Fibroblast of skin of right quadriceps (primary cell): Measurements from ENCODE around the gene NAIF1.

Experiments
- DNase-seq: peaks from one replicate; pipeline ENCODE4 v3.0.0-alpha.2; 2013

Gene NAIF1

DNA sequence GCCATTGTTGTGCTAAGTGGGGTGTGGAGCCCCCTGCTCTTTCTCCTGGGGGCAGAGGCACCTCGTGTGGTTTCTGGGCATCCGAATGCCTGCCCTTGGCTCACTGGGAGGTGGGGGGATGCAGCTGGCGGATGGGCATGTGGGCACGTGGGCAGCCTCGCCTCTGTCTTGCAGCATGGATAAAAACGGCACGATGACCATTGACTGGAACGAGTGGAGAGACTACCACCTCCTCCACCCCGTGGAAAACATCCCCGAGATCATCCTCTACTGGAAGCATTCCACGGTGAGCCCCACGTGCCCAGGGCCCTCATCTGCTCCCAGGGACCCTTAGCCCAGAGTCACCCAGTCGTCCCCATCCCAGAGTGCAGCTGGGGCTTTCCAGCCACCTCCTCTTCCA lies 35.1 kb upstream of the NAIF1 start:
- DNase-seq = no peak

DNA sequence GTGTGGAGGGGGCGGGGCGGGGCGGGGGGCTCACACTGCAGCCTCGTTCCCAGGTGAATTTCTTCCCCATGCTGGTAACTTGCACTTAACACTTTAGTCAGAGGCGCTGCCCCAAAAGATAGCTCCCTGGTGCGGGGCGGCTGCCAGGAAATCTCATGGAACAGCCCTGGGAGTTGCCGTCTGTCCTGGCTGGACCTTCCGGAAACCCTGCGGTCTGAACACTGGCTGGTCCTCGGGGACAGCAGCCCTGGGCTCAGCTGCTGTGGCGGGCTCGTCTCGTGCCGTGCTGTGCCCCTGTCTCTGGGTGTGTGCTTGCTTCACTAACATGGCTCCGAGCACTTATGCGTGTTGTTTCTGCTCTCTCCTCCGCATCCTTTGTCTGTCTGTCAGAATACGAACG lies 34.6 kb upstream of the NAIF1 start:
- DNase-seq = no peak

DNA sequence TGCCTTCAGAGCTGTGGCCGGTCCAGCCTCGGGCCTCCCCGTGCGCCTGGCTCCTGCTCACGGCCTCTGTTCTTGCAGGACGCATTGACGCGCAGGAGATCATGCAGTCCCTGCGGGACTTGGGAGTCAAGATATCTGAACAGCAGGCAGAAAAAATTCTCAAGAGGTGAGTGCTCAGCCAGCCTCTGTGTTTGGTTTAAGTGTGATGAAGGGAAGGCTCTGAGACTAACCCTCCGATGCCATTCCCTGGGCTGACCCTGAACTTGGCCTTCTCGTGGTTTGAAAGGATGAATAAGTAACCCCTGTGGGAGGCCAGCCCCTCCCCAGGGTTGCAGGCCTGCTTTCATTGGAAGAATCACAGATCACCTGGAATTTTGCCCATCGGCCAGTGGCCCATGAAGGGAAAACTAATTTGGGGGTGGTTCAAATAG lies 34.1 kb upstream of the NAIF1 start:
- no peak for DNase-seq

DNA sequence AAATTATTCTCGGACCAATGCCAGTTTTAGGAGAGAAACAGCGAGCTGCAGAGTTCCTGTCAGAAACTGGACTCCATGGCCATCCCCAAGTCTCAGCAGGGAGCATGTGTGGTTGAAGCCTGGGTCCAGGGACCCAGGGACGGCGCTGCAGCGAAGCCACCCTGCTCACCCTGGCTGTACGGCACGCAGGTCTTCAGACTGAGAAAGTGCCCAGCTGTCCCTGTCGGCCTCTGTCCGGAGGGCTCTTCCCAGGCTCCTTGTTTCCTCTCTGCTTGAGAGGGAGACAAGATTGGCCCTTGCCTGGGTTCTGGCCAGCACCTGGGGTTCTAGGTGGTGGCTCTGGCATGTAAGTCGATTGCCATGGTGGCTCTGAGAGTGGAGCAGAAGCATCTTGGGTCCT lies 33.5 kb upstream of the NAIF1 start:
- no peak for DNase-seq

DNA sequence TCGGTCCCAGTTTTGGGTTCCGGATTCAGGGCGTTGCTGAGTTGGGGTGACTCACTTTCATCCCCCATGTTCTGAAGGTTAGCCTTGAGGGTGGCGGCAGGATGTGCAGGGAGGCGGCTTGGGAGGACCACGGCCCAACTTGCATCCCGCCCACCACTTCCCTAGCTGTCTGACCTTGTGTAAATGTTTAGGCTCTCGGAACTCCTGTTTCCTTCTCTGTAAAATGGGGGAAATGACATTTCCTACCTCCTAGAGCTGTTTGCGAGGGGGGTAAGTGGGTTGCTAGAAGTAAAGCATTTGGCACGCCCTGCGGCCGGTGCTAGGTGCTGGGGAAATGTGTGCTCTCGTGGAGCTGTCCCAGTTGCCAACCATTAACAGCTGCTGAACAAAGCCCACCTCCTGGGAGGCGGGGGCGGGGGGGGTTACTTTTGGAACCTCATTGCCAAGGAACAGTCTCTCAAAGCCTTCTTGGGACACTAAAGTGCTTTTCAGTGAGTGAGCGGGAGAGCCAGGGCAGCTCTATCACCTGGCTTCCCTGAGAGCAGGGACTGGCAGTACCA lies 32.9 kb upstream of the NAIF1 start:
- no peak for DNase-seq

DNA sequence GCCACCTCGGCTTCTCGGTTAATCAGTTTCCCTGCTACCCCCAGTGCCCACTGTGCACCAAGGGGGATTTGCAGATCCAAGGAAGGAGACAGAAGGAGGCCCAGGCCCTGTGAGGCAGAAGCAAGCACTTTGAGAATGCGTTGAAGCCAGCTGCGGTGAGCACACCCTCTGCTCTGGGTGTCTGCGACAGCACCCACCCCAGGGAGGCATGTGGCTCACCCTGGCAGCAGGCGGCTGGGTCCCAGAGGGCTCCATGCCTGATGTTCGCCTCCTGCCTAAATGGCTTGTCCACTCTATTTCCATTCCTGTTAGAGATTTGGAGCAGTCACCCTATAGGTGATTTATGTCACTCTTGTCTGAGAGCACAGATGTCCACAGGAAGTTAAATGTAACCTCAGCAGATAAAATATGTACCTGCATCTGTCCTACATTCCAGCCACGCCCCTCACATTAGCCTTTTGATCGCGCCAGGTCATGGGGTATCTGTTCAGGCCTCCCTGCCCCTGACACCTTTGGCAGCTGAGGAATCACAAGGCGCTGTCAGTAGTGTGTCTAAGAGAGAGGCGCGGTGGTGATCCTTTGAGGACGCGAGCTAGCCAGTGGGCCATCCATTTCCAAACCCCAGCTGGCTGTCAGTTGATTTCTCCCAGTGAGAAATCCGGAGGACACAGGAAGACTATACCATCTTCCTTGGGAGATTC lies 32.3 kb upstream of the NAIF1 start:
- peak; percentile 24 for DNase-seq

DNA sequence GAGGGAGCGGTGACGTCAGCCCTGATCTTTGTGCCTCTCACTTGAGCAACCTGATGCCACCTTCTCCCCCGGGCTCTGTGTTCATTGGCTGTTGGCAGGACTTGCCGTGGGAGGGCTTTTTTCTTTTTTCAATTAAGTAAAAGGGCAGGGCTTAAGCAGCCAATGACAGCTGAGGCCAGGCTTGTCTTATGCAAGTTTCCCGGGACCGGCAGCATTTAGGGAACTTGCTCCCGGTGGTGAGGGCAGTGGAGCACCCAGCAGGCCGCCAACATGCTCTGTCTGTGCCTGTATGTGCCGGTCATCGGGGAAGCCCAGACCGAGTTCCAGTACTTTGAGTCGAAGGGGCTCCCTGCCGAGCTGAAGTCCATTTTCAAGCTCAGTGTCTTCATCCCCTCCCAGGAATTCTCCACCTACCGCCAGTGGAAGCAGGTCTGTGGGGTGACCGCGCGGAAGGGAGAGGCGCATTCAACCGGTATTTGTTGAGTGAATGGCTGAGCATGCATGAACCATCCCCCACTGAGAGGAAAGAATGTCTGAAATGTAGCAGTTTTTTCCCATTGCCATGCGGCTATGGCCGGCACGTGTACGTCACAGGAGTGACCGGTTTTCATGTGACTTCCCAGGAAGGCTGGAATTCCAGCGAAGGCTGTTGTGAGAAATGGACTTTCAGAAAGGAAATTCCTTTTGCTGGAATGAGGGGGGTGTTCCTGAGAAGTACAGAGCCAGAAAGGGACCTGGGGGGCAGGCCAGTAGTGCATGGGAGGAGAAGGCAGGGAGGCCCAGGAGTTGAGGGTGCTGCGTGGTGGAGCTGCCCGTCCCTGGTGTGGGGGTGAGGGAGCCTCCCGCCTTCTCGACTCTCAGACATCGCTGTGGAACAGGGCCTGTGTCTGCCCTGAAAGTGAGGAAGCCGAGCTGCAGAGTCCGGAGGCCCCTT lies 31.4 kb upstream of the NAIF1 start:
- peak; percentile 97 for DNase-seq

DNA sequence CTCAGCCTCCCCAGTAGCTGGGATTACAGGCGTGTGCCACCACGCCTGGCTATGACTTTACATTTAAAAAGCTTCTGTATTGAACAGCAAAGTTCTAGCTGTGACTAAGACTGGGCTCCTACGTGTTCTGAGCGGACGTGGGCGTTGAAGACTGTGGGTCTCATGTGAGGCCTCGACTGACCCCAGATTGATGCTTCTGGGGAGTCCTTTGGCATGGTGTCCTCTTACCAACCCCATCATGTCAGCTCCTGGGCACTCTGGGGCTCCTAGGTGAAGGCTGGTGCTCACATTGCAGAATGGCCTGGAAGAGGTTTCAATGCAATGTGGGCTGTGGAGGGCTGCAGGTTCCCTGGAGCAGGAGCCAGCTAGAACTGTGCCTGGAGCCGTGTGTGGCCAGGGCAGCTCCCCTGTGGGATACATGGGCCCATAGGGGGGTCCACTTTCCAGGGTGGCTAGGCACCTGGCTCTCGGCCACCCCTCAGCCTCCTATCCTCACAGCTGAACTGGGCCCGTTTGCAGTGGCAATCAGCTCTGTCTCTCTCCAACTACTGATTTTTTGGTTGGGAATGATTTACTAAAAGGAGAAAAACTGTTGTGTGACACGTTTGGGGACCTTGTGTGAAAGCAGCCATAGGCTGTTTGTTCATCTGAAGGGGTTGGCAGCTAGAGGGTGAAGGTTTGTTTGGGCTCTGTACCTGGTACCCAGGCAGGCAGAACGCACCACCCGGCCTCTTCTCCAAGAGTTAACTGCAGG lies 30.6 kb upstream of the NAIF1 start:
- no peak for DNase-seq

DNA sequence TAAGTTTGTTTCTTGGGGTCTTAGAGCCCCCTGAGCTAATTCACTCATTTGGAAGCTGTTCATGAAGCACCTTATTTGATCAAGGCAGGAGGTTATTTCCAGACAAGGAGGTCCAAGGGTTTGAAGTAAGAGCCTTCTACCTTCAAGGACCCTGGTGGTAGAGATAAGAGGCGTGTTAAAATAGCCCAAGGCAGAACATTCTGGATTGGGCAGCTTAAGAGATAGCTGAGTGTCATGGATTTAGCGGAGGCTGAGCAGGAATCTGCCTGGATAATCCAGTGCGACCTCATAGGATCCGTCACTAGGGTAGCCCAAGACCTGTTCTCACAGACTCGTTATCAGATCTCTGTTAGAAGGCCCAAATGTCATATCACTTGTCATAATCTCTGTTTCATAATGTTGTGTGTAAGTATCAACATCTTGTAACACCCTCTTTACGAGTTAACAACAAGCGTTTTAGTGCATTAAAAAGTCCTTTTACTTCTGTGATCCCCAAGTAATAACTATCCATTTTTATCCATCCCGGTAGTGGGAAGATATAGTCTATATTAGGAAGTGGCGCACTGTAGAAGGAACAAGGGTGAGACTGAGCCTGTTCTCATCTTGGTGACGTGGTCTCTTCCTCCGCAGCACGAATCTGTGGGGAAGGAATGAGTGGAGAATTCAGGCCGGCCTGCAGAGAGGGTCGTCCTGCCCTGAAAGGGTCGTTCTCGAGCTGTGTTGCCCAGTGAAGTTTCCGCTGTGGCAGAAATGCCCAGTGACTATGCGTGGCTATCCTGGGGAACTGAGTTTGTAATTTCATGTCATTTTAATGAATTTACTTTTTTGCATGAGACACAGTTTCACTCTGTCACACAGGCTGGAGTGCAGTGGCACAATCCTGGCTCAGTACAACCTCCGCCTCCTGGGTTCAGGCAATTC lies 29.8 kb upstream of the NAIF1 start:
- no peak for DNase-seq

DNA sequence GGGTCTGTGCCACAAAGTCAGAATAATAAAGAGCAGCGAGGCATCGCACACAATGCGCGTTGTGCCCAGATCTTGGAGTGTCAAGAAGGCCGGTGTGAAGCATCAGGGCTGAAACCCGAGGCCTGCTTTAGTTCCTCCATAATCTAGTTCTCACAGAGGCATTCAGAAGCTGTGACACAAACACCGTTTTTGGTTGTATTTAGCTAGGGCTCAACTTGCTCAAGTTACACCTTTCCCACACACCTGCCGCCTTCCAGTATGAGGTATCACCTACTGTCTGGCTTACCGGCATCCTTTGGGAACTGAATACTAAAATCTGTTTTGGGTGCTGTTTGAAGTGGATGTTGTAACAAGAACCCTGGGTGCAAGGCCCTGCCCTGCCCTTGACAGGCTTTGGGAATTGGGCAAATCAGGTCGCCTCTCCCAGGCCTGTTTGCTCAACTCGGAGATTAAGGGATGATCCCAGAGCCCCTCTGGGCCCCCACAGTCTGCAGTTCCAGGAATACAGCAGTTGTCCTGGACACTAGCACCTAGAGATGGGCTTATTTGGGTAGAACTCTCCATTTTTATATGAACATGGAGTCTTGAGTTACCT lies 27.9 kb upstream of the NAIF1 start:
- no peak for DNase-seq

DNA sequence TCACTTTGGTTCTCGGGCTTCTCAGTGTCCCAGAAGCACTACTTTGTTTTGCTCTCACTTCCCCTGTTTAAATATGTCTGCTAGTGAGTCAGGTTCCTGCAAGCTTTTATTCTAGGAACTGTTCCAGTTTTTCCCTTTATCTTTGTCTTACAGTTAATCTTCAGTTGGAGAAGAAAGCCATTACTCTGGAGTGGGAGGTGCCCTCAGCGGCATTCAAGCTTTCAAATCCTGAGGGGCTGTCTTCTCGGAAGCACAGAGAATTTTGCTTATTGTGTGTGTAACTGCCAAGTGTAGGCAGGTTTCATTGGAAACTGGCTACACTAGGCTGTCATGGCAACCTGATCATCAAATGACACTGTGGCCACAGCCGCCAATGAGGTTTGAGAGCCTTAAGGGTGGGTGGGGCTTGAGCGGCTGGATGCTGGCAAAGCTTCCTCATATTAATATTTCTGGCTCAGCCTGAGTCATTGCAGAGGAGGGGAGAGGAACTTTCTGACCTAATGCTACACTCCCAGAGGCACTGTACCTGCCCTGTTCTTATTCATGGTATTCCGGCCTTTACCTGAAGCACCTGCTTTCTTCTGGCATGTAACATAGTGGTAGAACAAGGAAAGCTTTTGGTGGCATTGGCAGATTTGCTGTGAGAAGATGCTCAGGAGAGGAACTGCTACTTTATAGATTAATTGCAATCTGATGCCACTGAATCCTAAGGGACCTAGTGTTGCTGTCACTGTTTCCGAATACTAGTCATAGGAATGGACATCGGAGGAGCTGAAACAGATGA lies 27.2 kb upstream of the NAIF1 start:
- DNase-seq = peak; percentile 98

DNA sequence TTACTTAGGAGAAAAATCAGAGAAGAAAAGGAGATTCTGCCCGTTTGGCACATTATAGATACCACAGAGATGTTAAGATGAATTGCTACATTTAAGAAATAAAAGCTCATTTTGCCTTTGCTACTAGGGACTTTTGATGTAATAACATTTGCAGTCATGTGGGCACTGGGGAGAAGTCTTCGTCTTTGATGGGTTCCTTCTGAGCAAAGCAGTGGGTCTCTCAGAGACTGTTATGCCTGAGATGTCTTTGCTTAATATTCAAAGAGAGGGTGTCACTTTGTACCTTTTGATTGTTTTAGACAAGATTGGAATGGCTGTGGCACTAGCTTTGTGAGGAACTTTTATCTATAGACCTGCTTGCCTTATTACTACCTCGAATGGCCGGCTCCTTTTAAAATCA lies 25.9 kb upstream of the NAIF1 start:
- no peak for DNase-seq

DNA sequence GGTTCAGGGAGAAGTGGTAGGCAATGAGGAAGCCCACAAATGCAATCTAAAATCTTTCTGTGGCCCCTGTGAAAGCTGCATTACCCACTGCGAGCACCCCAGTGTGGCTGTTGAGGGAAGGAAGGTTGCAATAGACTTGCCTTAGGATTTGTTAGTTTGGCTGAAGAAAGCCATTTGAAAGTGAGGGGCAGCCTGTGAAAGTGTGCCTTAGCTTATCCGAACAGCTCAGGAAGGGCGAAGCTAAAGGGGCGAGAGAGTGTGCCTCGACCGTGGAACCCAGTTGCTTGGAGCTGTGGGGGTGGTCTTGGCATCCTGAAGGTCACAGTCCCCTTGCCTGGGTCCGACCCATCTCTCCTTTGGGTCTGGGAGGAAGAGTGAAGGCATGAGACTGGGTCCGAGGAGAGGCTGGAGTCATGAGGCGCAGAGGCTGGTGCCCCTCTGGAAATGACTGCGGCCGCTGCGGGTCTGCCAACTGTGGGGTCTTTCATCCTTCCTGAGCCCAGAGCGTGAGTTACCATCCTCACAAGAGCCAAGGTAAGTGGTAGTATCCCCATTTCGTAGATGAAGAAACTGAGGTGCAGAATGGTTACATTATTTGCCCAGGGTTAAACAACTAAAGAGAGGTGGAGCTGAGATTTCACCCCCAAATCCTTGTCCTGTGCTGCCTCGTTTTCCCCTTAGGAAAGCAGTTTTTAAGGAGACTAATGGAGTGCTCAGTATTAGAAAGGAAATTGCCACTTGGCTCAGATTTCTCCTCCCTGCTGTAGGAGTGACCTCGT lies 25.3 kb upstream of the NAIF1 start:
- DNase-seq = no peak

DNA sequence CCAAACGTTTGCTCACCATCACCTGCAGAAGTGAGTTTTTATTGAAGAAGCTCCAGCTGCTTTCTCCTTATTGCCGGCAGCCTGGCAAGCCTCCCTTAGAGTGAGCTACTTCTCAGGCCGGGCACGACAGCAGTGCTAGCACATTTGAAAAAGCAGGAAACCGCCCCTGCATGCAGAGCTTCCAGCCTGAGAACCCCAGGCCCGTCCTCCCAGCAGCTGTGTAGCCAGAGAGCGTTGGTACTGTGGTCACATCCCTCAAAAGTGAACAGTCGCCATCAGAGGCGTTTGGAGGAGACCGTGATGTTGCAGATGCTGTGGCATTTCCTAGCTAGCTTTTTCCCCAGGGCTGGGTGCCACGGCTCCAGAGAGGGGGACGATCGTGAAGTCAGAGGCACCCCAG lies 24.5 kb upstream of the NAIF1 start:
- no peak for DNase-seq

DNA sequence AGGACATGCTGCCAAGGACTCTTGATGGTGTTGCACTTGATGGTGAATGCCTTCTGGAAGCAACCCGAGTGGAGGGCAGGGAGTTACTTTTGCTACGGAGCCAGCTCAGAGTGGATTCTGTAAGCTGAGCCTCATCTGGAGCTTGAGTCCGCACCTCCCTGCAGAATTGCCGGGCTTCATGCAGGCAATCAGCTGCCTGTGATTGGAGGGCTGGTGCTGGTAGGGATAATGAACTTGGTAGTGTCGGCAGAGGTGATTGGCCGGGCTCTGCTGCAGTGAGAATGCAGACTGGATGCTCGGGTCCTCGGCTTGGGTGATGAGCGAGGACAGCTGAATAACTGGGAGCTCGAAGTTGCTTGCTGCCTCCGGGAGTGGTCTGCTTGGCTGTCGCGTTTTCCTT lies 24.0 kb upstream of the NAIF1 start:
- DNase-seq = peak; percentile 85

DNA sequence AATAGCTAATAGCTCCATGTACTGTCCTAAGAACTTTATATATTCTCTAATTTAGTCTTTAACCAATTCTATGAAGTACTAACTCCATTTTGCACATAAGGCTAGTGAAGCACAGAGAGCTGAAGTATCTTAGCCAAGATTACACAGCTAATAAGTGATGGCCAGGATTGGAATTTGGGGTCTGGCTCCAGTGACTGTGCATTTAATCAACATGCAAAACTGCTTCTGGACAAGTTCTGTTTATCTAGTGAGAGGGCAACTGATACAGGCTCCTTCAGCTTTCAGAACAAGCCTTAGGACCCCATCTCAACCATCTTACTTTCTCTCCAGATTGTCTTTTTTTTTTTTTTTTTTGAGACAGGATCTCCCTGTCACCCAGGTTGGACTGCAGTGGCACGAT lies 22.2 kb upstream of the NAIF1 start:
- no peak for DNase-seq

DNA sequence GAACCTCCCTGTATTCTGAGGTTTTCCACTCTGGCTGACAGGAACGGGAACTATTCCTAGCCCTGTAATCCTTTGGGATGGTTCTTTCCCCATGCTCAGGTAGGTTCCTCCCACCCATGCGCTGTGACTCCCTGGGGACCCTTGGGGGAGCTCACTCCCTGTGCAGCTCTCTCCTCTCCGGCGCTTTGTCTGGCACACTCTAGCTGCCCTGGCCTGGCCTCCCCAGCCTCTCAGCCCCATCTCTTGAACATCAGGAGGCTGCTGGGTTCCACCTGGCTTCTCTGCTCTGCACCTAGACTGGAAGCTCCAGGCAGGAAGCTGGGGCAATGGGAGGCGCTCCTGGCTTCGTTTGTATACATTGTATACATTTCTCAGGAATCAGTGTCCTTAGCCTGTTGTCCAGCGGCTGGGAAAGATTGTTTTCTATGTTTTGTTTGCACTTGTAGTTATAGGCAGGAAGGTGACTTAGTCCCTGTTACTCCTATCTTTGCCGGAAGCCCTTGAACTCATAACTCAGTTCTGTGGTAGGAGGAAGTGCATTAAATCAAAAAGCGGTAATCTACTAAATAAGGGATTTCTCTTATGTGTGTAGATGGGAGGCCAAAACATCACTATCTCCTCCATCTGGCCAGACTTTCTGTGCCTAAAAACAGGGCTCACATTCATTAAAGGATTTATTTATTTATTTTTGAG lies 21.3 kb upstream of the NAIF1 start:
- DNase-seq = no peak

DNA sequence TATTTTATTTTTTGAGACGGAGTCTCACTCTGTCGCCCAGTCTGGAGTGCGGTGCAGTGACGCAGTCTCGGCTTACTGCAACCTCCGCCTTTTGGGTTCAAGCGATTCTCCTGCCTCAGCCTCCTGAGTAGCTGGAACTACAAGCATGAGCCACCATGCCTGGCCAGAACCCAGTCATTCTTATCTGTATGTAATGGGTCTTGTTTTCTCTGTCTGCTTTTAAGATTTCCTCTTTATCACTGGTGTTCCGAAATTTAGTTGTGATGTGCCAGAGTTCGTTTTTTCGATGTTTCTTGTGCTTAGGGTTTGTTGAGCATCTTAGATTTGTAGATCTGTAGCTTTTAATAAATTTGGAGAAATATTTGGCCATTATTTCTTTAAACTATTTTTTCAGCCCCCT lies 20.1 kb upstream of the NAIF1 start:
- no peak for DNase-seq

DNA sequence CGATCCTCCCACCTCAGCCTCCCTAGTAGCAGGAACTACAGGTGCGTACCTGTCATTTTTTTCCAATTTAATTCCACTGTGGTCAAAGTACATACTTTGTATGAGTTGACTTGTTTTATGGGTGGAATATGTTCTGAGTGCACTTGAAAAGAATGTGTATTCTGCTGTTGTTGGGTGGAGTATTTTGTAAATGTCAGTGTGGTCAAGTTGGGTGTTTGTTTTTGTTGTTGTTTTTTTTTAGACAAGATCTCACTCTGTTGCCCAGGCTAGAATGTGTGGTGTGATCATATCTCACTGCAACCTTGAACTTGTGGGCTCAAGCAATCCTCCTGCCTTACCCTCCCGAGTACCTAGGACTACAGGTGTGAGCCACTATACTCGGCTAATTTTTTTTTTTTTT lies 18.8 kb upstream of the NAIF1 start:
- no peak for DNase-seq
